ENCODE measurements around the gene OR4D2. TPM values are rescaled to one million over a fixed set of nuclear protein-coding genes. Genes with fewer than 3 reads are reported as not detected.

Gene OR4D2
- total and polyA plus RNA-seq, 2 of the 8 experiments (the other 6 are each of a cell fraction or from before 2014, with no cell fraction given), result not detected

GRCh38 chr17:58150394-58150793 lies 16.4 kb upstream of the OR4D2 start:
- no peak overlapping the region for H4K8ac ChIP-seq (ENCODE audit: extremely low read depth, insufficient read depth, low read length)
- no peaks in the 10 kb centered on the region for H3K9me3 ChIP-seq (ENCODE audit: insufficient read depth in 2 of 2, low read depth in 1 of 2, low read length in 1 of 2)
- ChIA-PET POLR2A (ENCODE audit: partially characterized antibody) (no interaction called here), CTCF (ENCODE audit: partially characterized antibody) (interaction anchor here (1.0 to 1.6 kb wide), 2 partner anchors 15 to 28 kb away, joined by 3 to 5 read pairs; no protein-coding TSS in a partner anchor)
- no peak overlapping the region for H2BK15ac ChIP-seq (ENCODE audit: low read length)
- H2AK5ac ChIP-seq (ENCODE audit: low read depth, low read length), result no peak overlapping the region
- H4K5ac ChIP-seq (ENCODE audit: insufficient read length, low read depth, low read length), result no peak overlapping the region
- no peak overlapping the region for H3K14ac ChIP-seq (ENCODE audit: insufficient read length)
- no peak overlapping the region for H2BK5ac ChIP-seq (ENCODE audit: low read depth, low read length)
- peak overlapping the region in 1 of 4 experiments; percentile 13; a peak in 1 of 7 replicates for H3K9ac ChIP-seq (replicated peaks in 1 of 4; ENCODE audit: extremely low read depth in 1 of 4, low read depth in 3 of 4, low read length in 3 of 4)
- no peaks in the 10 kb centered on the region; a peak in 1 of 7 replicates for H3K4me1 ChIP-seq (replicated peaks in 1 of 4; ENCODE audit: control insufficient read depth in 3 of 4, insufficient read depth in 4 of 4, low read length in 3 of 4)
- no peak overlapping the region for H3K56ac ChIP-seq (replicated peaks; ENCODE audit: insufficient read length, low read depth, low read length)
- no peak overlapping the region for H3K4ac ChIP-seq (replicated peaks; ENCODE audit: insufficient read length, low read depth, low read length)
- no peak overlapping the region for H3K4me3 ChIP-seq (ENCODE audit: extremely low read depth in 1 of 4, insufficient read depth in 2 of 4, low read depth in 3 of 4, low read length in 4 of 4)
- H4K91ac ChIP-seq (replicated peaks; ENCODE audit: insufficient read length, low read length), result no peak overlapping the region
- no peak for DNase-seq (ENCODE audit: low read depth in 1 of 2, low spot score in 2 of 2)
- H3K23me2 ChIP-seq (ENCODE audit: low read depth, low read length), result no peaks in the 10 kb centered on the region; the same call in 1 of the 2 replicates
- H3K36me3 ChIP-seq (ENCODE audit: control insufficient read depth in 2 of 4, insufficient read depth in 4 of 4, low read length in 3 of 4), result no peaks in the 10 kb centered on the region
- no peak overlapping the region for H2BK20ac ChIP-seq (ENCODE audit: low read length)
- H2AFZ ChIP-seq (ENCODE audit: low read length), result no peak overlapping the region
- H3K27ac ChIP-seq (ENCODE audit: low read depth, low read length), result no peak overlapping the region
- no peak overlapping the region for H2BK12ac ChIP-seq (ENCODE audit: low read depth, low read length)
- no peak for FAIRE-seq
- H3K27me3 ChIP-seq (replicated peaks in 1 of 4; ENCODE audit: control insufficient read depth in 3 of 4, extremely low read depth in 1 of 4, insufficient read depth in 3 of 4, low read length in 3 of 4), result peaks cover 0 to 4% (median 2%) of the 10 kb centered on the region in 4 experiments; a peak in 2 of 7 replicates
- no peak overlapping the region for H2BK120ac ChIP-seq (replicated peaks; ENCODE audit: low read depth, low read length)
- no peak overlapping the region for H3K18ac ChIP-seq (ENCODE audit: extremely low read depth, low read length)
- no peak overlapping the region for H3K4me2 ChIP-seq (ENCODE audit: insufficient read depth in 1 of 2, low read depth in 2 of 2, low read length in 2 of 2)
- H3K23ac ChIP-seq (ENCODE audit: insufficient read length), result no peak overlapping the region
- 75% methylated on average over 6 of the region's 6 CpGs; no CpG with 5 or more reads in 1 of the 2 experiments for WGBS, 2 experiments (ENCODE audit: extremely low coverage in 1 of 2, insufficient coverage in 1 of 2, insufficient read length in 1 of 2, insufficient replicate concordance in 2 of 2, low coverage in 1 of 2, low lambda C conversion rate in 2 of 2, missing lambda C conversion rate in 1 of 2)
- no peaks in the 10 kb centered on the region for H3K79me1 ChIP-seq (ENCODE audit: low read depth, low read length)
- H4K20me1 ChIP-seq (replicated peaks in 1 of 2; ENCODE audit: control insufficient read depth in 1 of 2, insufficient read depth in 2 of 2, low read length in 2 of 2), result no peaks in the 10 kb centered on the region
- no peaks in the 10 kb centered on the region for H3K79me2 ChIP-seq (ENCODE audit: control insufficient read depth in 1 of 2, insufficient read depth in 2 of 2, low read length in 2 of 2)
- TF ChIP-seq KDM5A (IDR thresholded peaks at IDR 0.05; ENCODE audit: low read length) (no peak), POLR2AphosphoS5 (IDR thresholded peaks at IDR 0.05; ENCODE audit: low read depth, low read length) (no peak), SIN3A (conservative IDR thresholded peaks at IDR 0.05 in 1 of 2, IDR thresholded peaks at IDR 0.05 in 1 of 2; ENCODE audit: low read depth in 1 of 2, low read length in 2 of 2) (no peak), PHF8 (conservative IDR thresholded peaks at IDR 0.05; ENCODE audit: low read depth, low read length) (no peak), RBBP5 (IDR thresholded peaks at IDR 0.05; ENCODE audit: borderline replicate concordance, low read depth, low read length) (no peak), GTF2F1 (IDR thresholded peaks at IDR 0.05; ENCODE audit: borderline replicate concordance, low read depth, low read length) (no peak), CBX5 (IDR thresholded peaks at IDR 0.05; ENCODE audit: low read depth, low read length) (no peak), ATF3 (IDR thresholded peaks at IDR 0.05; ENCODE audit: insufficient read depth, low read depth, low read length) (no peak), KDM1A (IDR thresholded peaks at IDR 0.05; ENCODE audit: borderline replicate concordance, low read length) (no peak), TAF7 (optimal IDR thresholded peaks at IDR 0.05; ENCODE audit: borderline replicate concordance, low read depth, low read length) (no peak), KDM4A (IDR thresholded peaks at IDR 0.05; ENCODE audit: low read depth, low read length, severe bottlenecking) (no peak), CREB1 (IDR thresholded peaks at IDR 0.05) (no peak)
